GM23338 (cell line): Measurements from ENCODE around the gene SLC24A4. TPM values are rescaled to one million over a fixed set of nuclear protein-coding genes. Genes with fewer than 3 reads are reported as not detected.

ENCODE experiments used
- ATAC-seq: fragments of 200-7000 bp; cut with Tn5 transposase; 3 replicates; pipeline ENCODE4 v1.9.1; 2020
- DNase-seq: peaks from one replicate; pipeline ENCODE4 v3.0.0-alpha.2; 2015; ENCODE audit warnings: low spot score
- H2AFZ ChIP-seq: fragments of 200-600 bp; sonication (generic); 2 replicates; pipeline ENCODE4 v1.8.0; 2016; ENCODE audit warnings: antibody characterized with exemption, mild to moderate bottlenecking, moderate library complexity
- H3F3A ChIP-seq: fragments of 200-600 bp; sonication (generic); replicated peaks from 2 replicates; pipeline ENCODE4 v1.8.0; 2017; ENCODE audit warnings: antibody characterized with exemption, mixed run types, low read depth
- H3K27ac ChIP-seq: fragments of 200-600 bp; sonication (generic); 2 replicates; pipeline ENCODE4 v1.6.1; 2016; ENCODE audit warnings: low read depth
- H3K27me3 ChIP-seq: fragments of 200-600 bp; sonication (generic); 2 replicates; pipeline ENCODE4 v1.8.0; 2016; ENCODE audit warnings: mild to moderate bottlenecking, mixed run types, moderate library complexity; ENCODE audit not compliant: insufficient read depth
- H3K36me3 ChIP-seq: fragments of 200-600 bp; sonication (generic); 2 replicates; pipeline ENCODE4 v1.8.0; 2016; ENCODE audit warnings: mild to moderate bottlenecking; ENCODE audit not compliant: insufficient read depth
- H3K4me1 ChIP-seq: fragments of 200-600 bp; sonication (generic); 2 replicates; pipeline ENCODE4 v1.8.0; 2016; ENCODE audit warnings: mild to moderate bottlenecking, moderate library complexity; ENCODE audit not compliant: insufficient read depth
- H3K4me2 ChIP-seq: fragments of 200-600 bp; sonication (generic); 2 replicates; pipeline ENCODE4 v1.7.1; 2017; ENCODE audit warnings: mixed run types
- H3K4me3 ChIP-seq: fragments of 200-600 bp; sonication (generic); 2 replicates; pipeline ENCODE4 v1.6.1; 2016; ENCODE audit warnings: mixed run types
- H3K79me2 ChIP-seq: fragments of 200-600 bp; sonication (generic); replicated peaks from 2 replicates; pipeline ENCODE4 v1.8.0; 2017; ENCODE audit warnings: mild to moderate bottlenecking; ENCODE audit not compliant: insufficient read depth
- H3K9me2 ChIP-seq: fragments of 200-600 bp; sonication (generic); 2 replicates; pipeline ENCODE4 v1.8.0; 2017; ENCODE audit not compliant: insufficient read depth
- H4K20me1 ChIP-seq: fragments of 200-600 bp; sonication (generic); replicated peaks from 2 replicates; pipeline ENCODE4 v1.8.0; 2017; ENCODE audit warnings: mild to moderate bottlenecking; ENCODE audit not compliant: insufficient read depth
- H3K27ac Mint-ChIP-seq: 2 replicates; pipeline ENCODE4 v1.8.0; 2020; ENCODE audit warnings: inconsistent platforms, mild to moderate bottlenecking, moderate library complexity, mixed read lengths
- H3K27me3 Mint-ChIP-seq: 3 replicates; pipeline ENCODE4 v1.8.0; 2022; ENCODE audit warnings: low read depth, mild to moderate bottlenecking, moderate library complexity, mixed read lengths, inconsistent platforms; ENCODE audit not compliant: insufficient read depth, poor library complexity
- H3K36me3 Mint-ChIP-seq: 3 replicates; pipeline ENCODE4 v1.8.0; 2021; ENCODE audit warnings: low read depth, mild to moderate bottlenecking, inconsistent platforms, moderate library complexity, mixed read lengths
- H3K4me1 Mint-ChIP-seq: 3 replicates; pipeline ENCODE4 v1.8.0; 2020; ENCODE audit warnings: mild to moderate bottlenecking, inconsistent platforms, mixed read lengths
- H3K4me3 Mint-ChIP-seq: 3 replicates; pipeline ENCODE4 v1.8.0; 2021; ENCODE audit warnings: moderate library complexity, mild to moderate bottlenecking, inconsistent platforms, mixed read lengths
- H3K9me3 Mint-ChIP-seq: 3 replicates; pipeline ENCODE4 v1.8.0; 2020; ENCODE audit warnings: moderate library complexity, mild to moderate bottlenecking, inconsistent platforms, mixed read lengths
- CREB1 ChIP-seq: fragments of 250-450 bp; sonication (Bioruptor Pico); IDR thresholded peaks from 2 replicates; pipeline ENCODE4 v1.5.0; 2020; ENCODE audit warnings: low read depth, mild to moderate bottlenecking, moderate library complexity
- EZH2 ChIP-seq: fragments of 200-600 bp; sonication (generic); IDR thresholded peaks from one replicate; pipeline ENCODE4 v1.8.0; 2017; ENCODE audit warnings: antibody characterized with exemption, mild to moderate bottlenecking, low read depth; ENCODE audit not compliant: unreplicated experiment
- EZH2phosphoT487 ChIP-seq: fragments of 200-600 bp; sonication (generic); IDR thresholded peaks from one replicate; pipeline ENCODE4 v1.8.1; 2018; ENCODE audit warnings: antibody characterized with exemption; ENCODE audit not compliant: unreplicated experiment
- JUNB ChIP-seq: IDR thresholded peaks from one replicate; pipeline ENCODE4 v1.6.1; 2016; ENCODE audit warnings: antibody characterized with exemption; ENCODE audit not compliant: unreplicated experiment
- NANOG ChIP-seq: IDR thresholded peaks from 2 replicates; pipeline ENCODE4 v1.6.1; 2016; ENCODE audit warnings: antibody characterized with exemption, borderline replicate concordance
- POLR2AphosphoS5 ChIP-seq: IDR thresholded peaks from 2 replicates; pipeline ENCODE4 v1.6.1; 2016; ENCODE audit warnings: antibody characterized with exemption, low read depth
- ZNF114 ChIP-seq: fragments of 250-450 bp; sonication (Bioruptor Pico); IDR thresholded peaks from 2 replicates; pipeline ENCODE4 v1.5.0; 2020; ENCODE audit warnings: mild to moderate bottlenecking, moderate library complexity
- polyA plus RNA-seq: library from polyadenylated mRNA; unstranded; fragments of >200 nt; fragmentation: Nextera tagmentation; extraction: Ambion mirVana; gene quantifications from 2 replicates; pipeline ENCODE4 v1.2.1, GENCODE V29; 2016
- total RNA-seq: library from RNA; depleted of rRNA; stranded (reverse); fragments of >200 nt; shearing (Covaris generic); gene quantifications from 2 replicates; pipeline ENCODE4 v1.2.3, GENCODE V29; 2014
- TF ChIP-seq, protein P1 (sequence below): IDR thresholded peaks from one replicate; pipeline ENCODE4 v1.6.1; 2018; ENCODE audit warnings: antibody characterized with exemption; ENCODE audit not compliant: unreplicated experiment
- TF ChIP-seq, protein P2 (sequence below), 2 experiments: fragments of 200-600 bp in 1 of 2; sonication (generic) in 1 of 2; conservative IDR thresholded peaks; 2 replicates each; pipeline versions ENCODE4 v1.5.1 to v1.6.1; 2016 to 2017; ENCODE audit warnings: antibody characterized with exemption in 2 of 2, low read depth in 2 of 2, mild to moderate bottlenecking in 2 of 2, moderate library complexity in 1 of 2
- TF ChIP-seq, protein P3 (sequence below): IDR thresholded peaks from 2 replicates; pipeline ENCODE4 v1.6.1; 2016; ENCODE audit warnings: antibody characterized with exemption

The SLC24A4 gene
- total and polyA plus RNA-seq, 2 experiments from 2014 or later = 0.06 to 0.38 TPM

DNA sequence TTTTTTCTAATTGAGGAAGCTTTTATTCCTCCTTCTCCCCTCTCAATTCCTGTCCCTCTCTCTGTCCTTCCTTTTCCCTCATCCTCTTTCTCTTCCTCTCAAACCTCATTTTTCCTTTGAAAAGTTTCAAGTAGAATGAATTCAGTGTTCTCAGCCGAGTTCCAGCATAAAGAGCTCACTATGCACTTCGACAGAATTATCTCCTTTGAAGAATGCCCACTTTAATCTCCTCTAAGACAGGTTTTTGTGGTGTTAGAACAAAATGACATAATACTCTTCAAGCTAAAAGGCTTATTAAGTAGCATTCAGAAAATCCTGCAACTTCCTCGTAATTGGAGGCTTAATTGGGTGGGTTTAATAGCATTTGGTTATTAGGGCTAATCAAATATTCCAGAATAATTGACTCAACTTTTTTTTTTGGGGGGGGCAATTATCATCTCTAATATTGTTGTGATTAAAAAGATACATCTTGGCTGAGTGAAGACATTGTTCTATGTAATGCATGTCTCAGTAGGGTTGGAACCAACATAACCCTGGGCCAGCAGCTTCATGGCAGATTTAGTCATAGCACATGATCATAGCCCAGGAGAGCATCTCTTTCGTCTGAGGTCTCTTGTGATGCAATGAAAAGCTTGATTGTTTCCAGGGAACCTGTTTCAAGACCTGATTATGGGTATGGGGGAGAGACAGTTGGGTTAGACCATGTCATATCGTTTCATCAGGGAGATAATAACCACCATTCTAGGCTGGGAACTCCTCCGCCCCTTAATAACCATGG, 25.0 kb upstream of the SLC24A4 start:
- TF ChIP-seq ZNF114 (CRISPR knock-in tag) (no peak), NANOG (no peak), CREB1 (no peak)
- TF ChIP-seq, protein P1, sequence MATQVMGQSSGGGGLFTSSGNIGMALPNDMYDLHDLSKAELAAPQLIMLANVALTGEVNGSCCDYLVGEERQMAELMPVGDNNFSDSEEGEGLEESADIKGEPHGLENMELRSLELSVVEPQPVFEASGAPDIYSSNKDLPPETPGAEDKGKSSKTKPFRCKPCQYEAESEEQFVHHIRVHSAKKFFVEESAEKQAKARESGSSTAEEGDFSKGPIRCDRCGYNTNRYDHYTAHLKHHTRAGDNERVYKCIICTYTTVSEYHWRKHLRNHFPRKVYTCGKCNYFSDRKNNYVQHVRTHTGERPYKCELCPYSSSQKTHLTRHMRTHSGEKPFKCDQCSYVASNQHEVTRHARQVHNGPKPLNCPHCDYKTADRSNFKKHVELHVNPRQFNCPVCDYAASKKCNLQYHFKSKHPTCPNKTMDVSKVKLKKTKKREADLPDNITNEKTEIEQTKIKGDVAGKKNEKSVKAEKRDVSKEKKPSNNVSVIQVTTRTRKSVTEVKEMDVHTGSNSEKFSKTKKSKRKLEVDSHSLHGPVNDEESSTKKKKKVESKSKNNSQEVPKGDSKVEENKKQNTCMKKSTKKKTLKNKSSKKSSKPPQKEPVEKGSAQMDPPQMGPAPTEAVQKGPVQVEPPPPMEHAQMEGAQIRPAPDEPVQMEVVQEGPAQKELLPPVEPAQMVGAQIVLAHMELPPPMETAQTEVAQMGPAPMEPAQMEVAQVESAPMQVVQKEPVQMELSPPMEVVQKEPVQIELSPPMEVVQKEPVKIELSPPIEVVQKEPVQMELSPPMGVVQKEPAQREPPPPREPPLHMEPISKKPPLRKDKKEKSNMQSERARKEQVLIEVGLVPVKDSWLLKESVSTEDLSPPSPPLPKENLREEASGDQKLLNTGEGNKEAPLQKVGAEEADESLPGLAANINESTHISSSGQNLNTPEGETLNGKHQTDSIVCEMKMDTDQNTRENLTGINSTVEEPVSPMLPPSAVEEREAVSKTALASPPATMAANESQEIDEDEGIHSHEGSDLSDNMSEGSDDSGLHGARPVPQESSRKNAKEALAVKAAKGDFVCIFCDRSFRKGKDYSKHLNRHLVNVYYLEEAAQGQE = no peak
- TF ChIP-seq, protein P2, sequence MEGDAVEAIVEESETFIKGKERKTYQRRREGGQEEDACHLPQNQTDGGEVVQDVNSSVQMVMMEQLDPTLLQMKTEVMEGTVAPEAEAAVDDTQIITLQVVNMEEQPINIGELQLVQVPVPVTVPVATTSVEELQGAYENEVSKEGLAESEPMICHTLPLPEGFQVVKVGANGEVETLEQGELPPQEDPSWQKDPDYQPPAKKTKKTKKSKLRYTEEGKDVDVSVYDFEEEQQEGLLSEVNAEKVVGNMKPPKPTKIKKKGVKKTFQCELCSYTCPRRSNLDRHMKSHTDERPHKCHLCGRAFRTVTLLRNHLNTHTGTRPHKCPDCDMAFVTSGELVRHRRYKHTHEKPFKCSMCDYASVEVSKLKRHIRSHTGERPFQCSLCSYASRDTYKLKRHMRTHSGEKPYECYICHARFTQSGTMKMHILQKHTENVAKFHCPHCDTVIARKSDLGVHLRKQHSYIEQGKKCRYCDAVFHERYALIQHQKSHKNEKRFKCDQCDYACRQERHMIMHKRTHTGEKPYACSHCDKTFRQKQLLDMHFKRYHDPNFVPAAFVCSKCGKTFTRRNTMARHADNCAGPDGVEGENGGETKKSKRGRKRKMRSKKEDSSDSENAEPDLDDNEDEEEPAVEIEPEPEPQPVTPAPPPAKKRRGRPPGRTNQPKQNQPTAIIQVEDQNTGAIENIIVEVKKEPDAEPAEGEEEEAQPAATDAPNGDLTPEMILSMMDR (conservative IDR thresholded peaks at IDR 0.05; ENCODE audit: low read depth in 2 of 2) = no peak
- Histone ChIP-seq H3K27me3 (no peaks in the 10 kb centered on the region), H3F3A (no peaks in the 10 kb centered on the region), H2AFZ (no peak overlapping the region), H3K4me2 (no peak overlapping the region), H3K79me2 (no peaks in the 10 kb centered on the region), H3K27ac (no peak overlapping the region), H3K9me2 (peaks cover 15% of the 10 kb centered on the region; the same call in 1 of the 2 replicates), H3K36me3 (no peaks in the 10 kb centered on the region), H3K4me3 (no peak overlapping the region), H3K4me1 (no peaks in the 10 kb centered on the region), H4K20me1 (no peaks in the 10 kb centered on the region)
- Mint-ChIP-seq H3K4me3 (no peak overlapping the region), H3K27ac (no peak overlapping the region), H3K4me1 (no peaks in the 10 kb centered on the region), H3K27me3 (peaks cover 2% of the 10 kb centered on the region), H3K36me3 (no peaks in the 10 kb centered on the region), H3K9me3 (no peaks in the 10 kb centered on the region; the same call in 2 of the 3 replicates)
- DNase-seq = no peak
- no peak for ATAC-seq

DNA sequence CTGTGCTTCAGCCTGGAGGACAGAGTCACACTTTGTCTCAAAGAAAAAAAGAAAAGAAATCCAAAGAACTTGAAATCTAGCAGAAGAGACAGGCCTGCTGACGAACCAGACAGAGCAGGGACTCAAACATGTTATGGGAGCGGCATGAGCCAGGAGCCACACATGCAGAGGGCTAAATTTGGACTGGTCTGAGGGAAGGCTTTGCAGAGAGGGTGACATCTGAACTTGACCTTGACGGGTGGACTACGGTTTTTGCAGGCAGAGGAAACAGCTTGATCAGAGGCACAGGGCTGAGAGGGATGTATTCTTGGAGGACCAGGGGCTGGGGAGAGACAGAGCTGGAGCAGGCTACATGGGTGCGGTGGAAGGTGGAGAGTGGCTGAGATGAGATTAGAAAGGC, 20.5 kb upstream of the SLC24A4 start:
- no peak overlapping the region for H3K27ac Mint-ChIP-seq
- no peaks in the 10 kb centered on the region for H3K4me1 ChIP-seq
- H3K27ac ChIP-seq = no peak overlapping the region
- H3K36me3 Mint-ChIP-seq = no peaks in the 10 kb centered on the region
- no peak overlapping the region for H3K4me3 Mint-ChIP-seq
- H3K27me3 ChIP-seq = no peaks in the 10 kb centered on the region
- no peaks in the 10 kb centered on the region for H3F3A ChIP-seq
- H3K9me2 ChIP-seq = 0 out of 2 replicates have a peak, but pooled peaks cover 15% of the 10 kb centered on the region
- no peak overlapping the region for H3K4me3 ChIP-seq
- no peaks in the 10 kb centered on the region for H4K20me1 ChIP-seq
- ATAC-seq = no peak
- H3K36me3 ChIP-seq = no peaks in the 10 kb centered on the region
- DNase-seq = no peak
- 0 out of 2 replicates have a peak overlapping the region, but pooled peaks have one; percentile 38 for H2AFZ ChIP-seq
- H3K79me2 ChIP-seq = no peaks in the 10 kb centered on the region
- no peaks in the 10 kb centered on the region for H3K27me3 Mint-ChIP-seq
- no peaks in the 10 kb centered on the region for H3K9me3 Mint-ChIP-seq
- H3K4me1 Mint-ChIP-seq = no peaks in the 10 kb centered on the region
- no peak overlapping the region for H3K4me2 ChIP-seq
- no peak for TF ChIP-seq EZH2phosphoT487
- no peak for TF ChIP-seq ZNF114 (CRISPR knock-in tag)
- TF ChIP-seq POLR2AphosphoS5 = no peak
- TF ChIP-seq, protein P3, sequence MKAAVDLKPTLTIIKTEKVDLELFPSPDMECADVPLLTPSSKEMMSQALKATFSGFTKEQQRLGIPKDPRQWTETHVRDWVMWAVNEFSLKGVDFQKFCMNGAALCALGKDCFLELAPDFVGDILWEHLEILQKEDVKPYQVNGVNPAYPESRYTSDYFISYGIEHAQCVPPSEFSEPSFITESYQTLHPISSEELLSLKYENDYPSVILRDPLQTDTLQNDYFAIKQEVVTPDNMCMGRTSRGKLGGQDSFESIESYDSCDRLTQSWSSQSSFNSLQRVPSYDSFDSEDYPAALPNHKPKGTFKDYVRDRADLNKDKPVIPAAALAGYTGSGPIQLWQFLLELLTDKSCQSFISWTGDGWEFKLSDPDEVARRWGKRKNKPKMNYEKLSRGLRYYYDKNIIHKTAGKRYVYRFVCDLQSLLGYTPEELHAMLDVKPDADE = no peak
- TF ChIP-seq, protein P1 = no peak
- no peak for TF ChIP-seq EZH2
- TF ChIP-seq, protein P2 (conservative IDR thresholded peaks at IDR 0.05; ENCODE audit: low read depth in 2 of 2) = no peak
- TF ChIP-seq JUNB = no peak
- no peak for TF ChIP-seq CREB1
